ENCODE results near the gene POLR1A.

POLR1A gene

GRCh38 chr2:85972355-85972754, 133.3 kb downstream of the POLR1A start:
- H3K4me1 Mint-ChIP-seq: no peaks in the 10 kb centered on the region
- ATAC-seq (replicated peaks; ENCODE audit: extremely low read depth, poor library complexity, severe bottlenecking) (no peak), DNase-seq (ENCODE audit: low spot score in 2 of 2) (no peak)
- no peak overlapping the region for H3K27ac Mint-ChIP-seq (ENCODE audit: low read depth)
- no peaks in the 10 kb centered on the region for H3K27me3 Mint-ChIP-seq
- no peaks in the 10 kb centered on the region for H3K9me3 Mint-ChIP-seq
- H3K4me3 Mint-ChIP-seq: no peak overlapping the region
- H3K36me3 Mint-ChIP-seq (ENCODE audit: insufficient read depth): no peaks in the 10 kb centered on the region

- DNase-seq (ENCODE audit: low spot score in 2 of 2): no peak
- no peaks in the 10 kb centered on the region for H3K27me3 Mint-ChIP-seq
- H3K27ac Mint-ChIP-seq (ENCODE audit: low read depth): no peak overlapping the region
- ATAC-seq (replicated peaks; ENCODE audit: extremely low read depth, poor library complexity, severe bottlenecking): no peak
- no peak overlapping the region for H3K4me3 Mint-ChIP-seq
- no peaks in the 10 kb centered on the region for H3K36me3 Mint-ChIP-seq (ENCODE audit: insufficient read depth)
- H3K9me3 Mint-ChIP-seq: no peaks in the 10 kb centered on the region
- no peaks in the 10 kb centered on the region for H3K4me1 Mint-ChIP-seq
These were observed 134.3 kb downstream of the POLR1A start for GRCh38 chr2:85971366-85971765.
